Erythroblast (primary cell): ENCODE data around the gene TTC28.

Source experiments
- GATA1 ChIP-seq: IDR thresholded peaks from 2 replicates; pipeline ENCODE4 v1.6.1; 2011; ENCODE audit warnings: low read depth, mild to moderate bottlenecking, control low read depth, low read length, moderate library complexity
- POLR2A ChIP-seq: IDR thresholded peaks from 2 replicates; pipeline ENCODE4 v1.6.1; 2011; ENCODE audit warnings: mild to moderate bottlenecking, low read length

DNA sequence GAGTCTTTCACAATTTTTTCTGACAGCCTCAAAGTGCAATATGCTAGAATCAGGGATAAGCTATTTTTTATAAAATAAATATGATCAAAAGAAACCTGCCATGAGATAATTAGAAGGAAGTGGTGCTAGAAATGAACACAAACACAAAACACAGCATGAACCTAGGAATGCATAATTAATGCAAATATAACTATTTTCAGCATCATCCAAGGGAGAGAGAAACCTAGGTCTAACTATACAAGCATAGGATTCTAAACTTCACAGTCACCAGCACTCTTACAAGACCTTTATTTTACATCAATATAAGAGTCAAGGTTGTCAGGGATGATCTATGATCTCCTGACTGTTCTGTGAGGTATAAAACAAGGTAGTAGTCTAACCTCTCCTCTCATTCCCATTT is 29.2 kb downstream of the TTC28 start:
- no peak for TF ChIP-seq POLR2A
- no peak for TF ChIP-seq GATA1
